HG03432 (cell line): ENCODE results near the gene P4HB.
A peak's percentile ranks its signal among the peaks of the same experiment; 100 is the strongest.

Experiments used
- ATAC-seq: cut with Tn5 transposase; IDR thresholded peaks from one replicate; pipeline ENCODE4 v1.9.1; 2021; ENCODE audit warnings: mild to moderate bottlenecking, moderate library complexity; ENCODE audit not compliant: unreplicated experiment

The P4HB gene

GRCh38 chr17:81859906-81860755, at the start of gene P4HB:
Gene P4HB (minus strand): TSS chr17:81860535. CDS start chr17:81860471, 64 bp downstream.
- peak; percentile 8 for ATAC-seq

- no peak for ATAC-seq
Observed at GRCh38 chr17:81909231-81909630, 48.9 kb upstream of the P4HB start.

GRCh38 chr17:81908793-81909192, 48.5 kb upstream of the P4HB start:
- ATAC-seq, result no peak

- ATAC-seq, result no peak
Observed at GRCh38 chr17:81907219-81908145, 47.1 kb upstream of the P4HB start.

GRCh38 chr17:81906476-81907218, 46.3 kb upstream of the P4HB start:
- ATAC-seq, result no peak

GRCh38 chr17:81905993-81906392, 45.7 kb upstream of the P4HB start:
- ATAC-seq, result no peak

GRCh38 chr17:81905424-81905875, 45.1 kb upstream of the P4HB start:
- ATAC-seq, result no peak

GRCh38 chr17:81904600-81905423, 44.5 kb upstream of the P4HB start:
- ATAC-seq, result no peak

- ATAC-seq, result no peak
Observed at GRCh38 chr17:81903896-81904599, 43.7 kb upstream of the P4HB start.

GRCh38 chr17:81903415-81903831, 43.1 kb upstream of the P4HB start:
- ATAC-seq, result no peak

GRCh38 chr17:81902653-81903414, 42.5 kb upstream of the P4HB start:
- no peak for ATAC-seq

GRCh38 chr17:81902023-81902652, 41.8 kb upstream of the P4HB start, which contains the start of gene NPB:
Gene NPB (plus strand): TSS chr17:81902238. CDS start chr17:81902278, 40 bp downstream.
- ATAC-seq, result no peak

GRCh38 chr17:81901167-81902022, 41.1 kb upstream of the P4HB start:
- ATAC-seq, result no peak

GRCh38 chr17:81900181-81900820, 40.0 kb upstream of the P4HB start:
- ATAC-seq, result no peak

- no peak for ATAC-seq
Observed at GRCh38 chr17:81899514-81900166, 39.3 kb upstream of the P4HB start.

- no peak for ATAC-seq
Observed at GRCh38 chr17:81898885-81899284, 38.5 kb upstream of the P4HB start.
